GM03348 (cell line): Measurements from ENCODE around the gene SEMA3E.
"Not testable (repeated sequence)": the region's sequence is repeated elsewhere in the genome, so short reads cannot be mapped to it uniquely, and the experiment has no call there.

Experiments
- DNase-seq: peaks from one replicate; pipeline ENCODE4 v3.0.0; 2012; ENCODE audit warnings: low spot score

SEMA3E gene

DNA sequence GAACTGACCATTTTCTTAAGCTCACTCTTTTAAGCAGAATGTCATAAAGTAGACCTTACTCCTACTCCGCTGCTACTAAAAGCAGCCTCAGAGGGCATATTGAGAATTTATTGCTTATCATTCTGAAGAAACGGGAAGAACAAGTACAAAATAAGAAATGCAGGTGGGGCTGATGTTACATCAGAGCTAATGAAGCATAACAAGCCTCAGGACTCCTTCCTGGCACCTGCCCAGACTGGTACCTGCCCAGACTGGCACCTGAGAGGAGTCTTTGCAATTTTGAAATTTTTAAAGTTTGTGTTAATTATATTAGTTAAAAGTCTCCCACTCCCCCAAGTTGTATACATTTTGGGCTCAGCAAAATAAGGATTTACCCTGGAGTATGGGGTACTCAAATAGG lies 162.4 kb downstream of the SEMA3E start:
- DNase-seq: no peak

- no peak for DNase-seq
Observed at GRCh38 chr7:83484826-83485225, 164.1 kb downstream of the SEMA3E start.

DNA sequence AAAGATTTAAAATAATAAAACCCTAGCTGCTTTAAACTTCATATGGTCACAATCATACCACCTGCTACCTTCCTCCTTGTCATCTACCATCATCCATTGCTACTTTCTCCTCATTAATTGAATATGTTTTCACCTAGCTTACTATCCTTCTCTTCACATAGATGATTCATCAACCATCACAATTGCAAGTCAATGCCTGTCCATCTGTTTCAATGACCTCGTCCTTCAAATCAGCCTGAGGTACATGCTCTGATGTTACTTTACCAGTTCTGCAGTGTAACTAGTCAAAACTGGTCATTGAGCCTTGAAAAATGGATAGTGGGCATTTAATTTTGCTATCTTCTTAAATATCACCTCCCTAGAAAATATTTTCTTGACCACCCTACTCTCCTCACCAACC lies 164.7 kb downstream of the SEMA3E start:
- no peak for DNase-seq

DNA sequence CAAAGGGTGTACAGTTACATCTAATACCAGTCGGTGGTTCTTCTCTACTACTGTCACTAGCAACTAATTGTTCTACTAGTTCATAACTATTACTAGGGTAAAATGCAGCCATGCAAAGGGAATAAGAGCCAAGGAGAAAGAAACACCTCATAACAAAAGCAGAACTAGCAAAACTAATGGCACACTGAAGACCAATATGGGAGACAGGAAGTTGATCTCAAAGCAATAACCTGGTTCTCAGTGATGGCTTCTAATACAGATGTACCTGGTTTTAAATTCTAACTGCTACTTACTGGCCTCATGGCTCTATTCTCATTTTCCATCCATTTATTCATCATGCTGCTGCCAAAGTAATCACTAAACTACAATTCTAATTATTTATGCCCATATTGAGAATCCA lies 170.3 kb downstream of the SEMA3E start:
- no peak for DNase-seq

DNA sequence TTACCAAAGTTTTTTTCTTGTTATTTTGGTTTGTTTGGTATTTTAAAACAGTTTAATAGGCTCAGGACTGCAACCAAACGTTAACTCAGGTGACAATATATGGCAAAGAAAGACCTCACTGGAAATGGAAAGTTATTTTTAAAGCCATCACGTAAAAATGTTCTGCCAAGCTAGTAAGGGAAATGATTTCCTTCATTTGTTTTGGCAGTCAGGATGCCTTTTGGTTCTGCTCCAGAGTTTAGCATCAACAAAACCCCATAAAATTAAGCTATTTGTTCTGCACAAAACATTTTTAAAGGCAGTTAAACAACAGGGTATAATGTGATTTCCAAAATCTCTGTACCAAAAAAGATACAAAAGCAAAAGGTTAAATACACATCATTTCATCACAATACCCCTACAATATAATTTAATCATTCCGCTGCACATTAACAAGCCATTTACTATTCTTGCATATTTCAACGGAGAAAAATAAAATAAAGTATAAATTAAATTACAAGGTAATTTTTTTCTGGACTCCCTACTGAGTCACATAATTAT lies 172.4 kb downstream of the SEMA3E start:
- DNase-seq: no peak

- no peak for DNase-seq
Observed at GRCh38 chr7:83475420-83475819, 173.5 kb downstream of the SEMA3E start.

DNA sequence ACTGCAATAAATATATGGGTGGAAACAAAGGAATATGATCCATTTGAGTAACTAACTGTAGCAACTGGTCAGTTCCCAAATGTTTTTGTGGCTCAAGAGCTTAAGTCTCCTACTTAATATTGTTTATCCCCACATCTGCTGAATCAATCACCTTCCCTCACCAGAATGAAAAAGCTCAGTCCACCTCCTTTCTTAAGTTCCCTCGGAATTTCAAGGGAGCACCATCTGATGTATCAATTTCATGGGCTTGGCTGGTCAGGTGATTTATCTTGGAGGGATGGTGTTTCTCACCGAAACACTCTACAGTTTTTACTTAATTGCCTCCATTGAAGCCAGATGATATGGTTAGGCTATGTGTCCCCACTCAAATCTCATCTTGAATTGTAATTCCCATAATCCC lies 176.6 kb downstream of the SEMA3E start:
- DNase-seq: no peak

DNA sequence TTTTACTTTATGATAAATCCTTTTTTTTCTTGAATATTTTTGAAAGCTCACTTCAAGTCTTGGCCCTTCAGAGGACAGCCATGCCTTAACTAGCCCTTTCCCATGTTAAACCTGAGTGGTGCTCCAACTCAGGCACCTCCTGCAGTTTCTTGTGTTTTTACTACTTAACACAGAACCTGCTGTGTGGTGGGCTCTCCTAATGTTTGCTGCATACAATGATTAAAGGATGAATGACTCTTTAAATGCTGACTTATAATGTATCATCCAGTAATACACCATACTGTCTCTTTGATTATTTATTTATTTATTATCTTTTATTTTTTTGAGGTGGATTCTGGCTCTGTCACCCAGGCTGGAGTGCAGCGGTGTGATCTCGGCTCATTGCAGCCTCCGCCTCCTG lies 179.4 kb downstream of the SEMA3E start:
- no peak for DNase-seq

DNA sequence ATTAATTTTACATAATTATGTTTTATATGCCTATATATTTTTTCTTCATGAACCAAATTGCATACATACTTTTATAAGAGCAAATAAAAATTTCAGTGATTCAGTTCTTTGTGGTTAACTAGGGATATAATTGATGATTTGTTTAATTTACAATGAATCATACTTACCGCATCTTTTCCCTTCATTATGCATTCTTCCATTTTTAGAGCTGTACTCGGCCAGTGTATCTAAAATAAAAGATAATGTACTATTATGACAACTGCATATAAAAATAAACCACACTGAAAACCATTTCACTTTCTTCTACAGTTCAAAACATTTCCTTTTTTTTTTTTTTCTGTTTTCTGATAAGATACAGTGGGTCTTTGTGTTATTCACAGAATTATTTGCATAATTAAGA lies 179.9 kb downstream of the SEMA3E start:
- peak; percentile 42 for DNase-seq

DNA sequence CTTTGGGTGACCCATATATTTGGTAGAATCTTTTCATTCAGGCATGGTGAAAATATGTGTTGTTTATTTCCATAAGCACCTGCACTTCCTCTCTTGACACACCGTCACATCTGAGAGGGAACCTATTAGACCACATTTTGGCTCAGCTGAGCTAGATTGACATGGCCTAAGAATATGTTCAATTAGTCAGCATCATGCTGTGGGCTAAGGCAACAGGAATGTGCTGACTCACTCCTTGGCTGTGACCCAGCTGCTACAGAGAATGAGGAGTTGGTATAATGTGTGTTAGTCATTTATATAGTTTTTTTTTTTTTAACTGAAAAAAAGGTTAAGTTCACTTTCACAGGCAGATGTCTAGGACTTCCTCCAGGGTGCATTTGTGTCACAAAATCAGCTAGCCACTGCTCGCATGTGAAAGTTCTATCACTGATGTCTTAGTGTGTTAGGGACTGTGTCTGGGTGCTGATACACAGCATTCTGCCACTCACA lies 180.6 kb downstream of the SEMA3E start:
- DNase-seq: peak; percentile 82

GRCh38 chr7:83467493-83467892 lies 181.4 kb downstream of the SEMA3E start:
- DNase-seq: no peak

DNA sequence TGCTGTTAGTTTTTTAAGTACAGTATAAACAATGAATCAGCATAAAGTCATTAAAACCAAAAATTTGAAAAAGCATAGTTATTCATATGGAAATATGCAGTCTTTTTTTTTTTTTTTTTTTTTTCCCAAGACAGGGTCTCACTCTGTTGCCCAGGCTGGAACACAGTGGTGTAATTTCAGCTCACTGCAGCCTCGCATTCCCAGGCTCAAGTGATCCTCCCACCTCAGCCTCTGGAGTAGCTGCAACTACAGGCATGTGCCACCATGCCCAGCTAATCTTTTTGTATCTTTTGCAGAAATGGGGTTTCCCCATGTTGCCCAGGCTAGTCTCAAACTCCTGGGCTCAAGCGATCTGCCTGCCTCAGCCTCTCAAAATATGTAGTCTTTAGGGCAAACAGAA lies 182.0 kb downstream of the SEMA3E start:
- no peak for DNase-seq

DNA sequence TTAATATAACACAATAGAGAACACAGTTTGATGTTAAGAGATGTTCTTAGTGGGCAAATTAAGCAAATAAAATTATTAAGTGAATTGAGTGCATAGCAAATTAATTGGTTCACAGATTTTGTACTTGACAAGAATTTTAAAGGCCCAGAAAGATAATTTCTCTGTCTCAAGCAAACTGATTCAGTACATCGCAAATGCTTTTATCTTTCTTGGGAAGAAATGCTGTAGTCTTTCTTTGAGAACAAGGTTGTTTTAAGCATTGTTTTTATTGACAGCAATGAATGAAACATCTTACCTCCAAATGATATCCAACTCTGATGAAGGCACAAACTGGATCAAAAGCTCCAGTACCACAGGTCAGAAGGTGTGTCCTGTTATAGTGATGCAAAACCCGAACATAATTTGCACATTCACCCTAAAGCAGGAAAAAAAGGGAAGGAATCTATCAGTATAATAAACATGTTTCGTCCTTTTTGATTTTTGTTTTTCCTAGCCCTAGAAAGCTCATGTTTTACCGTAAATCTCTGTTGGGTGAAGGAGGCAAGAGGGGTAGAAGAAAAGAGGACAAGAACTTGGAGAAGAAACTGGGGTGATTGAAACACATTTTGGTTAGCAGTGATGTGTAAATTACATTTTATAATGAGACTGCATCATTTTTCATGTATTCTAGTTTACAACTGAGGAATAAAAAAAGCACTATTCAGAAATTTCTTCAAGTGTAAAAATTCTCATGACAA lies 182.6 kb downstream of the SEMA3E start:
- no peak for DNase-seq

DNA sequence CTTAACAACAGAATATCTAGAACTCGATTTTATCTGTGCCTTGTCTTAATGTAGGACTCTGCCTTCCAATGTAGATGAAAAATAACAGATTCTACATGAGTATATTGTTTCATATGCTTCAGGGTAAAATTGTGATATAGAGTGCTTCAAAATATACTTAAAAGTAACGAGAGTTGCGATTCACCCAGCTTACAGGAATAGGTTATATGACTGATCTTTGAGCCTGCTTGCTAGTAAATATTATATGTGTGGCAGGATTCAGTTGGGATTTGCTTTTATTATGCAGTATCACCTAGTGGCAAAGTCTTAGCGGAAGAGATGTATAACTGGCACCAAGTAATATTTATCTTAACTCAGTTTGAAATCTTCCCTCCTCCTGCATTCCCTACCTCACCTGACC lies 183.3 kb downstream of the SEMA3E start:
- no peak for DNase-seq

- DNase-seq: not testable (repeated sequence)
Observed at GRCh38 chr7:83461820-83462219, 187.1 kb downstream of the SEMA3E start.

- not testable (repeated sequence) for DNase-seq
Observed at GRCh38 chr7:83459930-83460653, 188.8 kb downstream of the SEMA3E start.

DNA sequence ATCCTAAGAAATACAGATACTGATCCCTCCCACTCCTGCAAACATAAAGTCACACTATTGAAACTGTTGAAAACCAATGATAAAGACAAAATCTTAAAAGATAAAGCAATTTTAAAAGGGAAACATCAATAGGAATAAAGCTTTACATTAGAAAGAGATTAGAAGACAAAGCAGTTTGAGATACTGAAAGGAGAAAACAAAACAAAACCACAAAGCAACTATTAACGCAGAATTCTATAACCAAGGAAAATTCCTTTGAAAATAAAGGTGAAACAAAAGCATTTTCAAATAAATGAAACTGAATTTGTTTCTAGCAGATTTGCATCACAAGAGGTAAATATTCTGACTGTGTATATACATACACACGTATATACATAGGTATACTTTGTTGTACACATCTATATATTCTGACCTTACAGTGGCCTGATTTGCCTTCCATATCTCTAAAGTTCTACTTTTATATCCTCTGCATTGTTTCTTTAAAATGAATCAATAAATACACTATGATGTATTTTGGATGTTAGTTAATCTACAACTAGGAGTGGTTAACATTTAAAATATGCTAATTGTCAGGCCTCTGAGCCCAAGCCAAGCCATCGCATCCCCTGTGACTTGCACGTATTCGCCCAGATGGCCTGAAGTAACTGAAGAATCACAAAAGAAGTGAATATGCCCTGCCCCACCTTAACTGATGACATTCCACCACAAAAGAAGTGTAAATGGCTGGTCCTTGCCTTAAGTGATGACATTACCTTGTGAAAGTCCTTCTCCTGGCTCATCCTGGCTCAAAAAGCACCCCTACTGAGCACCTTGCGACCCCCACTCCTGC lies 189.6 kb downstream of the SEMA3E start:
- not testable (repeated sequence) for DNase-seq

GRCh38 chr7:83457022-83457892 lies 191.7 kb downstream of the SEMA3E start:
- DNase-seq: peak; percentile 24

- DNase-seq: no peak
Observed at GRCh38 chr7:83456413-83456812, 192.5 kb downstream of the SEMA3E start.

GRCh38 chr7:83455612-83456011 lies 193.3 kb downstream of the SEMA3E start:
- no peak for DNase-seq

DNA sequence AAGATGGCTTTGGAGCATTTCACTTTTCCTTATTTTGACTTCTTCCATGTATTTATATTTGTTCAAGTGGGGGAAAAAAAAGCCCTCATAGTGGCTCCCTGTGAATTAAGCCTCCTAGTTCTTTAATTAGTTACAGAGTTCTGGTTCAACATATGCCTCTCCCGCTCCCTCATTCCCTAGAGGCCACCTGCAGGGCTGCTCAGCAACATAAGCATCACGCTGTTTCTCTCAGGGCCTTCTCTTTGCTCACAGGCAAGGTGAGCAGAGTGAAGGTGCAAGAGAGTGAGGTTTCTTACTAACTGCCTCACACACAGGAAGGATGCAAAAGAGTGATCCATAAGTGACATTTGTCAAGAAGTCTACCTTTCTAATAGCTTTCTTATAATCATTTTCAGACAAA lies 196.7 kb downstream of the SEMA3E start:
- no peak for DNase-seq
